SK-N-SH treated with all-trans-retinoic acid at 6 μM for 48 hours (cell line): ENCODE results near the gene ZCCHC7.

Source experiments
- ATAC-seq: fragments of 200-7000 bp; cut with Tn5 transposase; 3 replicates; pipeline ENCODE4 v1.9.1; 2020; ENCODE audit warnings: mild to moderate bottlenecking, moderate library complexity
- ARNTL ChIP-seq: fragments of 450-650 bp; formaldehyde crosslinking; IDR thresholded peaks from 2 replicates; pipeline ENCODE4 v1.5.0; 2020; ENCODE audit warnings: low read depth, mild to moderate bottlenecking, moderate library complexity, borderline replicate concordance
- BACH2 ChIP-seq: fragments of 250-450 bp; sonication (Bioruptor Pico); IDR thresholded peaks from 2 replicates; pipeline ENCODE4 v1.9.0; 2021; ENCODE audit warnings: mild to moderate bottlenecking, borderline replicate concordance
- PPARA ChIP-seq: fragments of 250-450 bp; sonication (Bioruptor Pico); IDR thresholded peaks from 2 replicates; pipeline ENCODE4 v1.5.0; 2020; ENCODE audit warnings: mild to moderate bottlenecking, borderline replicate concordance
- SNAI2 ChIP-seq: fragments of 250-450 bp; sonication (Bioruptor Pico); IDR thresholded peaks from 2 replicates; pipeline ENCODE4 v1.5.0; 2020; ENCODE audit warnings: mild to moderate bottlenecking, moderate library complexity
- ZC3H10 ChIP-seq: fragments of 250-450 bp; sonication (Bioruptor Pico); IDR thresholded peaks from 2 replicates; pipeline ENCODE4 v1.5.1; 2021; ENCODE audit warnings: mild to moderate bottlenecking, moderate library complexity
- ZFP30 ChIP-seq: fragments of 450-650 bp; formaldehyde crosslinking; IDR thresholded peaks from 2 replicates; pipeline ENCODE4 v1.5.0; 2022; ENCODE audit warnings: mild to moderate bottlenecking, moderate library complexity
- ZNF565 ChIP-seq: fragments of 450-650 bp; formaldehyde crosslinking; conservative IDR thresholded peaks from 2 replicates; pipeline ENCODE4 v1.5.0; 2020; ENCODE audit warnings: low read depth, mild to moderate bottlenecking, moderate library complexity
- ZNF70 ChIP-seq: fragments of 450-650 bp; formaldehyde crosslinking; IDR thresholded peaks from 2 replicates; pipeline ENCODE4 v1.5.0; 2020; ENCODE audit warnings: mild to moderate bottlenecking, moderate library complexity
- TF ChIP-seq, protein P1 (sequence below): fragments of 250-450 bp; sonication (Bioruptor Pico); IDR thresholded peaks from 2 replicates; pipeline ENCODE4 v1.5.1; 2020; ENCODE audit warnings: low read depth, mild to moderate bottlenecking, moderate library complexity
- TF ChIP-seq, protein P2 (sequence below): fragments of 250-450 bp; sonication (Bioruptor Pico); IDR thresholded peaks from 2 replicates; pipeline ENCODE4 v1.5.1; 2021; ENCODE audit warnings: mild to moderate bottlenecking, moderate library complexity
- TF ChIP-seq, protein P3 (sequence below): fragments of 250-450 bp; sonication (Bioruptor Pico); IDR thresholded peaks from 2 replicates; pipeline ENCODE4 v1.8.0; 2021; ENCODE audit warnings: low read depth, mild to moderate bottlenecking, moderate library complexity, borderline replicate concordance
- TF ChIP-seq, protein P4 (sequence below): fragments of 250-450 bp; sonication (Bioruptor Pico); IDR thresholded peaks from 2 replicates; pipeline ENCODE4 v1.5.0; 2020; ENCODE audit warnings: mild to moderate bottlenecking, moderate library complexity
- TF ChIP-seq, protein P5 (sequence below): fragments of 250-450 bp; sonication (Bioruptor Pico); IDR thresholded peaks from 2 replicates; pipeline ENCODE4 v1.8.0; 2020; ENCODE audit warnings: mild to moderate bottlenecking, moderate library complexity, borderline replicate concordance

The ZCCHC7 gene

DNA sequence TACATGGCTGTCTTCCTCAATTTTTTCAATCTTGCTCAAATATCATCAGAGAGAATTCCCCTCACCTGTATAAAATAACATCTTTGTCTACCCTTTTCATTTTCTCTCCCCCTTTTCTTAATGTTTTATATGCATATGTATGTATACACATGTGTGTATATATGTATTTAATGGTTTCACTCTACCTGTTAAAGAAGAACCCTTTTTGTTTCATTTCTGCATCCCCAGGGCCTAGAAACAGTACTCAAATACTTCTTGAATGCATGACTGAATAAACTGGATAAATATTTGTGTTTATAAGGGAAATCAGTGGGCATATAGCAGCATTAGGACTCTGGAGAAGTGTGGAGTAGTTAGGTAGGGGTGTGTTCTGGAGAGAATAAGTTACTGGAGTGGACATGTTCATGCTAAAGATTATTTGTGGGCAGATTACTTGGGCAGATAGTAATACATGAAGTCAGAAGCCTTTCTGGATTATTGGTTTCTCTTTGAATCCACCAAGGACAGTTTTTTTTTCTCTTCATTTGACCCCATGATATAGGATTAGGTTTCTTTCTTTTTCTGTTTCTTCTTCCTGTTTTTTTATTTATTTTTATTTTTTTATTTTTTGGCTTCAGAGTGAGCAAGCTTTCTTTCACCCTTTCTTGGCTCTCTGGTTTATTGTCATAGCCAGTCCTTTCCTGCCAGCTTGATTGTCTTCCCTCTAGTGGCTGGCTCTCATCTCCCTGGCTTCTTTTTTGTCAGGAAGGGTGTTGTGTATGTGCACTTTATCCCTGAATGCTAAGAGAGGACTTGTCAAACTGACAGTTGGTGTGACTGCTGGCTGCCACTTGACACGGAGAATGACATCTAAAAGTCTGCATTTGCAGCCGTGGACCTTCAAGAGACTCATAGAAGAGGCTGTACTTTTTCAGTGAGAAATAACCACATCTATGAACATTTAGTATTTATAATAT, 89.3 kb downstream of the ZCCHC7 start:
- TF ChIP-seq PPARA (CRISPR knock-in tag) (no peak), ZFP30 (CRISPR knock-in tag) (no peak), ZNF565 (CRISPR knock-in tag) (no peak), ZC3H10 (CRISPR knock-in tag) (no peak), SNAI2 (CRISPR knock-in tag) (no peak)
- TF ChIP-seq, protein P1, sequence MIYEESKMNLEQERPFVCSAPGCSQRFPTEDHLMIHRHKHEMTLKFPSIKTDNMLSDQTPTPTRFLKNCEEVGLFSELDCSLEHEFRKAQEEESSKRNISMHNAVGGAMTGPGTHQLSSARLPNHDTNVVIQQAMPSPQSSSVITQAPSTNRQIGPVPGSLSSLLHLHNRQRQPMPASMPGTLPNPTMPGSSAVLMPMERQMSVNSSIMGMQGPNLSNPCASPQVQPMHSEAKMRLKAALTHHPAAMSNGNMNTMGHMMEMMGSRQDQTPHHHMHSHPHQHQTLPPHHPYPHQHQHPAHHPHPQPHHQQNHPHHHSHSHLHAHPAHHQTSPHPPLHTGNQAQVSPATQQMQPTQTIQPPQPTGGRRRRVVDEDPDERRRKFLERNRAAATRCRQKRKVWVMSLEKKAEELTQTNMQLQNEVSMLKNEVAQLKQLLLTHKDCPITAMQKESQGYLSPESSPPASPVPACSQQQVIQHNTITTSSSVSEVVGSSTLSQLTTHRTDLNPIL (CRISPR knock-in tag) = no peak
- TF ChIP-seq, protein P2, sequence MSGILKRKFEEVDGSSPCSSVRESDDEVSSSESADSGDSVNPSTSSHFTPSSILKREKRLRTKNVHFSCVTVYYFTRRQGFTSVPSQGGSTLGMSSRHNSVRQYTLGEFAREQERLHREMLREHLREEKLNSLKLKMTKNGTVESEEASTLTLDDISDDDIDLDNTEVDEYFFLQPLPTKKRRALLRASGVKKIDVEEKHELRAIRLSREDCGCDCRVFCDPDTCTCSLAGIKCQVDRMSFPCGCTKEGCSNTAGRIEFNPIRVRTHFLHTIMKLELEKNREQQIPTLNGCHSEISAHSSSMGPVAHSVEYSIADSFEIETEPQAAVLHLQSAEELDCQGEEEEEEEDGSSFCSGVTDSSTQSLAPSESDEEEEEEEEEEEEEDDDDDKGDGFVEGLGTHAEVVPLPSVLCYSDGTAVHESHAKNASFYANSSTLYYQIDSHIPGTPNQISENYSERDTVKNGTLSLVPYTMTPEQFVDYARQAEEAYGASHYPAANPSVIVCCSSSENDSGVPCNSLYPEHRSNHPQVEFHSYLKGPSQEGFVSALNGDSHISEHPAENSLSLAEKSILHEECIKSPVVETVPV = no peak
- TF ChIP-seq, protein P3, sequence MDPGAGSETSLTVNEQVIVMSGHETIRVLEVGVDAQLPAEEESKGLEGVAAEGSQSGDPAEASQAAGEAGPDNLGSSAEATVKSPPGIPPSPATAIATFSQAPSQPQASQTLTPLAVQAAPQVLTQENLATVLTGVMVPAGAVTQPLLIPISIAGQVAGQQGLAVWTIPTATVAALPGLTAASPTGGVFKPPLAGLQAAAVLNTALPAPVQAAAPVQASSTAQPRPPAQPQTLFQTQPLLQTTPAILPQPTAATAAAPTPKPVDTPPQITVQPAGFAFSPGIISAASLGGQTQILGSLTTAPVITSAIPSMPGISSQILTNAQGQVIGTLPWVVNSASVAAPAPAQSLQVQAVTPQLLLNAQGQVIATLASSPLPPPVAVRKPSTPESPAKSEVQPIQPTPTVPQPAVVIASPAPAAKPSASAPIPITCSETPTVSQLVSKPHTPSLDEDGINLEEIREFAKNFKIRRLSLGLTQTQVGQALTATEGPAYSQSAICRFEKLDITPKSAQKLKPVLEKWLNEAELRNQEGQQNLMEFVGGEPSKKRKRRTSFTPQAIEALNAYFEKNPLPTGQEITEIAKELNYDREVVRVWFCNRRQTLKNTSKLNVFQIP (CRISPR knock-in tag) = no peak
- TF ChIP-seq, protein P4, sequence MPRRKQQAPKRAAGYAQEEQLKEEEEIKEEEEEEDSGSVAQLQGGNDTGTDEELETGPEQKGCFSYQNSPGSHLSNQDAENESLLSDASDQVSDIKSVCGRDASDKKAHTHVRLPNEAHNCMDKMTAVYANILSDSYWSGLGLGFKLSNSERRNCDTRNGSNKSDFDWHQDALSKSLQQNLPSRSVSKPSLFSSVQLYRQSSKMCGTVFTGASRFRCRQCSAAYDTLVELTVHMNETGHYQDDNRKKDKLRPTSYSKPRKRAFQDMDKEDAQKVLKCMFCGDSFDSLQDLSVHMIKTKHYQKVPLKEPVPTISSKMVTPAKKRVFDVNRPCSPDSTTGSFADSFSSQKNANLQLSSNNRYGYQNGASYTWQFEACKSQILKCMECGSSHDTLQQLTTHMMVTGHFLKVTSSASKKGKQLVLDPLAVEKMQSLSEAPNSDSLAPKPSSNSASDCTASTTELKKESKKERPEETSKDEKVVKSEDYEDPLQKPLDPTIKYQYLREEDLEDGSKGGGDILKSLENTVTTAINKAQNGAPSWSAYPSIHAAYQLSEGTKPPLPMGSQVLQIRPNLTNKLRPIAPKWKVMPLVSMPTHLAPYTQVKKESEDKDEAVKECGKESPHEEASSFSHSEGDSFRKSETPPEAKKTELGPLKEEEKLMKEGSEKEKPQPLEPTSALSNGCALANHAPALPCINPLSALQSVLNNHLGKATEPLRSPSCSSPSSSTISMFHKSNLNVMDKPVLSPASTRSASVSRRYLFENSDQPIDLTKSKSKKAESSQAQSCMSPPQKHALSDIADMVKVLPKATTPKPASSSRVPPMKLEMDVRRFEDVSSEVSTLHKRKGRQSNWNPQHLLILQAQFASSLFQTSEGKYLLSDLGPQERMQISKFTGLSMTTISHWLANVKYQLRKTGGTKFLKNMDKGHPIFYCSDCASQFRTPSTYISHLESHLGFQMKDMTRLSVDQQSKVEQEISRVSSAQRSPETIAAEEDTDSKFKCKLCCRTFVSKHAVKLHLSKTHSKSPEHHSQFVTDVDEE (CRISPR knock-in tag) = no peak
- peak; percentile 74 for ATAC-seq

DNA sequence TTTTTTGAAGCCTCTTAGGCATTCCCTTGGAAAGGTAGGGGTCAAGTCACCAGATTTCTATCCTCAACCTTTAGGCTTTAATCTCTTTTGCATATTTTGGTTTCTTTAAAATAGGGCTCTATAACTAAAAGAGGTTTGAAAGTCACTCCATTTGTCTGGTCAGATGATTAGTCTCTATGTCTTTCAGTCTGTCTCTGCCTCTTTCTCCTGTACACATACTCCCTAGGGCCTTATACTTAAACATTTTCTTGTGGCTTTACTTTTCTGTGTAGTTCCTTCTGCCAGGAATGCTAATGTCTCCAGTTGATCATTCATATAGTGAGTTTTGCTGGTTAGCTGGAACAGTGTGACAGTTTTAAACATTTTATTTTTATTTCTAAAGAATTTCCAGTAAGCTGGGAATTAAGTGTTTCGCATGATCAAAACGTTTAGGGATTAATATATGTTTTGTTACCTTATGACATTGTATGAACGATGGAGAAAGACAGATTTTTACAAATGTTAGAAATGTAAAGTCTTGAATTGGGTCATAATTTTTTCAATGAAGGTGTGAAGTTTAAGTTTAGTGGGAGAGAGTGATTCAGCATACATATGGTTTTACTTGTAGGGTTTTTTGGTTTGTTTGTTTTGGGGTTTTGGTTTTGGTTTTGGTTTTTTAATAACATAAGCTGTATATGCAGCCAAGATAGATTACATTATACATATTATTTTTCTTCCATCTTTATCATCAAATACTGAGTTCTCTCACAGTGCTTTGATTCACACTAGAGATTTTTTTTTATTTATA, 90.6 kb downstream of the ZCCHC7 start:
- TF ChIP-seq, protein P5, sequence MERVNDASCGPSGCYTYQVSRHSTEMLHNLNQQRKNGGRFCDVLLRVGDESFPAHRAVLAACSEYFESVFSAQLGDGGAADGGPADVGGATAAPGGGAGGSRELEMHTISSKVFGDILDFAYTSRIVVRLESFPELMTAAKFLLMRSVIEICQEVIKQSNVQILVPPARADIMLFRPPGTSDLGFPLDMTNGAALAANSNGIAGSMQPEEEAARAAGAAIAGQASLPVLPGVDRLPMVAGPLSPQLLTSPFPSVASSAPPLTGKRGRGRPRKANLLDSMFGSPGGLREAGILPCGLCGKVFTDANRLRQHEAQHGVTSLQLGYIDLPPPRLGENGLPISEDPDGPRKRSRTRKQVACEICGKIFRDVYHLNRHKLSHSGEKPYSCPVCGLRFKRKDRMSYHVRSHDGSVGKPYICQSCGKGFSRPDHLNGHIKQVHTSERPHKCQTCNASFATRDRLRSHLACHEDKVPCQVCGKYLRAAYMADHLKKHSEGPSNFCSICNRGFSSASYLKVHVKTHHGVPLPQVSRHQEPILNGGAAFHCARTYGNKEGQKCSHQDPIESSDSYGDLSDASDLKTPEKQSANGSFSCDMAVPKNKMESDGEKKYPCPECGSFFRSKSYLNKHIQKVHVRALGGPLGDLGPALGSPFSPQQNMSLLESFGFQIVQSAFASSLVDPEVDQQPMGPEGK (CRISPR knock-in tag) = no peak
- TF ChIP-seq ZNF70 (no peak), BACH2 (CRISPR knock-in tag) (no peak), ARNTL (CRISPR knock-in tag) (no peak), ZC3H10 (CRISPR knock-in tag) (no peak)
- TF ChIP-seq, protein P2 = no peak
- TF ChIP-seq, protein P3 (CRISPR knock-in tag) = no peak
- no peak for ATAC-seq
